Heart left ventricle (tissue), 16 donors: ENCODE data around the gene OSBPL10. TPM values are rescaled to one million over a fixed set of nuclear protein-coding genes. Genes with fewer than 3 reads are reported as not detected.
A peak's percentile ranks its signal among the peaks of the same experiment; 100 is the strongest.

Source experiments
- ATAC-seq, 4 donors: fragments of 200-7000 bp; cut with Tn5 transposase; one replicate each; pipeline ENCODE4 v1.9.1; 2020 to 2022; ENCODE audit warnings: moderate library complexity in 4 of 4, mild to moderate bottlenecking in 3 of 4, moderate number of reproducible peaks in 1 of 4
- DNase-seq, 5 donors: peaks; one replicate each; pipeline ENCODE4 v3.0.0-alpha.2; 2020
- H3K27ac ChIP-seq, 12 donors: fragments of 200-600 bp; sonication (generic) in 4 of 12; one replicate each; pipeline versions ENCODE4 v1.5.0 to v1.8.0; 2016 to 2022; ENCODE audit warnings: mild to moderate bottlenecking in 2 of 12
- H3K27me3 ChIP-seq, 9 donors: fragments of 200-600 bp; sonication (generic) in 2 of 9; one replicate each; pipeline versions ENCODE4 v1.5.1 to v1.8.0; 2016 to 2022; ENCODE audit warnings: mild to moderate bottlenecking in 3 of 9
- H3K36me3 ChIP-seq, 9 donors: fragments of 200-600 bp; sonication (generic) in 2 of 9; one replicate each; pipeline versions ENCODE4 v1.5.0 to v1.8.0; 2018 to 2022; ENCODE audit warnings: mild to moderate bottlenecking in 2 of 9
- H3K4me1 ChIP-seq, 12 donors: fragments of 200-600 bp; sonication (generic) in 4 of 12; one replicate each; pipeline versions ENCODE4 v1.5.0 to v1.8.0; 2016 to 2022; ENCODE audit warnings: mild to moderate bottlenecking in 3 of 12
- H3K4me3 ChIP-seq, 12 donors: fragments of 200-600 bp; sonication (generic) in 4 of 12; one replicate each; pipeline versions ENCODE4 v1.5.0 to v1.8.0; 2017 to 2022; ENCODE audit warnings: mild to moderate bottlenecking in 9 of 12, moderate library complexity in 4 of 12
- H3K9me3 ChIP-seq, 12 donors: fragments of 200-600 bp; sonication (generic) in 4 of 12; one replicate each; pipeline versions ENCODE4 v1.5.0 to v1.8.0; 2016 to 2022; ENCODE audit warnings: mild to moderate bottlenecking in 1 of 12
- POLR2A ChIP-seq, 2 donors: fragments of 450-650 bp; IDR thresholded peaks; one replicate each; pipeline ENCODE4 v1.6.1; 2017; ENCODE audit warnings: antibody characterized with exemption in 2 of 2, mild to moderate bottlenecking in 2 of 2, moderate library complexity in 2 of 2
- WGBS, 4 donors: extraction: QIAGEN DNeasy Blood & Tissue Kit in 2 of 4; methylation state at CpG; one replicate each; pipeline versions ENCODE4 v1.1.5 to v1.1.7; 2013 to 2018; 5-methylcytosine and 5-hydroxymethylcytosine counted together
- intact Hi-C, 10 donors: fragments of 100-400 bp; cut with DNase I; formaldehyde crosslinking; loops; one replicate each; pipeline versions ENCODE4 v1.11.1 to v1.14.2; 2022
- polyA plus RNA-seq, 2 donors: library from polyadenylated mRNA; stranded (reverse); fragments of 200-250 nt; gene quantifications; one replicate each; pipeline ENCODE4 v1.2.3, GENCODE V29; 2013
- total RNA-seq, 9 donors: library from RNA; depleted of rRNA in 2 of 9; stranded (reverse); fragments of >200 nt in 2 of 9; fragmentation: NEBNext Ultra II Directional in 3 of 9; extraction: Animal tissue kit (Norgen Biotek cat#: 25700) in 3 of 9; gene quantifications; one replicate each; pipeline versions ENCODE4 v1.1.0 to v1.2.4, GENCODE V29; 2016 to 2023
- TF ChIP-seq, protein P1 (sequence below), 12 donors: fragments of 200-600 bp; sonication (generic) in 4 of 12; IDR thresholded peaks; one replicate each; pipeline versions ENCODE4 v1.5.0 to v1.8.0; 2018 to 2022; ENCODE audit warnings: antibody characterized with exemption in 12 of 12, mild to moderate bottlenecking in 5 of 12
- donor health status: ischemic (EF 13 %, LVEDD 7.1; RV severe dilation, severe dysfunction).
- donor health status: healthy with polysubstance abuse.
- donor health status: DM: no; HTN: yes; CAD: no.
- donor health status: DM: no; HTN: no; CAD: no.
- donor health status: ischemic (EF 25% LVEDD 6.9; RV normal size, moderate dysfunction).
- donor health status: ischemic (EF 25% LVEDD 5.7; RV mildly dilated, moderate dysfunction).
- donor health status: healthy.
- donor health status: DM: yes; HTN: yes; CAD: no.
- donor health status: ischemic (EF 35%, LVEDD 5.7; RV mildly dilated, moderate dysfunction).
- donor health status: nonischemic (EF 11% LVEDD 7.7; RV severe dilation, severe dysfunction).
- donor health status: DM: yes; HTN: yes; CAD: no.
- donor health status: PGD.
- donor health status: ischemic (EF 29% LVEDD 5.4; RV normal size, mild dysfunction).
- donor health status: nonischemic (EF 23%, LVEDD 6.1; RV moderate dilation, normal function).

The OSBPL10 gene
- total and polyA plus RNA-seq, 11 donors = 1.3 to 12.7 (median 3.9) TPM

DNA sequence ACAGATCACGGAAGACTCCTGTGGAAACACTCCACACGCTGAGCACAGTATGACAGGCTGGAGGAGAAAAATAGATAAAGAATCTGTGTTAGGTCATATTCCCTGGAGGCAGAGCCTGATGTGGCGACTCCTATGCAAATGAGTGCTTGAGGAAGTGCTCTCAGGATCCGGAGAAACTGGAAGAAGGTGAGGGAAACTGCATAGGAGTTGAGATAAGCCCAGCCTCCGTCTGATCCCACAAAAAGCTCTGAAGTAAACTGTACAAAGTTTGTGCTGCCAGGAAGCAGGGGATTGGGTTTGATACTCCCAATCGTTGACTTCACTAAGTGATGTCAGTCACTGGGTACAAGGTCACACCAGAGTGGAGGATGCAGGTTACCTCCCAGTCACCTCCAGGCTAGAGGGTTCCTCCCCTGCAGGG lies 33.4 kb downstream of the OSBPL10 start:
- WGBS, 4 donors = 38 to 47% (median 40%) methylated on average over 6 of the region's 6 CpGs
- H3K9me3 ChIP-seq = peaks cover 0 to 11% (median 0%) of the 10 kb centered on the region in 12 donors
- intact Hi-C loops = no loop called here

DNA sequence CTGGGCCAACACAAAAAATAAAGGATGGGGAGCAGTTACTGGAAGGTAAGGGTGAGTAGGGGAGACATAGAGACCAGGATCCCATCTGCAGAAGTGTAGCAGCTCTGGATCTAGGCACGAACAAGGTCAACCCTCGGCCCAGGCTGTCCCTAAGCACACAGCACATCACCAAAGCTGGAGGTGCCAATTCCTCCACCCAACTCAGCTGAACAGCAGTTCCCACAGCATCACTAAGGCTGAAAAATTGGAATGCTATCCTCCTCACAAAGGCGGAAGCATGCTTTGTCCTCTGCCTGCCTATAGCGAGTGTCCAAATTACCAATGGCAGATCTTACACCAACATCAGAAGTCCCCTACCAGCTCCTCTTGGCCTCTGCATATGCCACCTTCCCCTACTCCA lies 33.9 kb downstream of the OSBPL10 start:
- no peak for TF ChIP-seq POLR2A (IDR thresholded peaks at IDR 0.05)
- TF ChIP-seq, protein P1, sequence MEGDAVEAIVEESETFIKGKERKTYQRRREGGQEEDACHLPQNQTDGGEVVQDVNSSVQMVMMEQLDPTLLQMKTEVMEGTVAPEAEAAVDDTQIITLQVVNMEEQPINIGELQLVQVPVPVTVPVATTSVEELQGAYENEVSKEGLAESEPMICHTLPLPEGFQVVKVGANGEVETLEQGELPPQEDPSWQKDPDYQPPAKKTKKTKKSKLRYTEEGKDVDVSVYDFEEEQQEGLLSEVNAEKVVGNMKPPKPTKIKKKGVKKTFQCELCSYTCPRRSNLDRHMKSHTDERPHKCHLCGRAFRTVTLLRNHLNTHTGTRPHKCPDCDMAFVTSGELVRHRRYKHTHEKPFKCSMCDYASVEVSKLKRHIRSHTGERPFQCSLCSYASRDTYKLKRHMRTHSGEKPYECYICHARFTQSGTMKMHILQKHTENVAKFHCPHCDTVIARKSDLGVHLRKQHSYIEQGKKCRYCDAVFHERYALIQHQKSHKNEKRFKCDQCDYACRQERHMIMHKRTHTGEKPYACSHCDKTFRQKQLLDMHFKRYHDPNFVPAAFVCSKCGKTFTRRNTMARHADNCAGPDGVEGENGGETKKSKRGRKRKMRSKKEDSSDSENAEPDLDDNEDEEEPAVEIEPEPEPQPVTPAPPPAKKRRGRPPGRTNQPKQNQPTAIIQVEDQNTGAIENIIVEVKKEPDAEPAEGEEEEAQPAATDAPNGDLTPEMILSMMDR (IDR thresholded peaks at IDR 0.05) = no peak
- peaks cover 0 to 11% (median 0%) of the 10 kb centered on the region in 12 donors for H3K9me3 ChIP-seq
- no peak overlapping the region for H3K4me3 ChIP-seq
- H3K27ac ChIP-seq = no peak overlapping the region
- WGBS, 4 donors = 81 to 90% (median 85%) methylated on average over 4 of the region's 4 CpGs
- intact Hi-C loops = no loop called here
- H3K27me3 ChIP-seq = no peaks in the 10 kb centered on the region
- H3K4me1 ChIP-seq = peaks cover 0 to 31% (median 13%) of the 10 kb centered on the region in 12 donors
- DNase-seq (no peak), ATAC-seq (peak in 2 of 4 donors; percentile 21 to 31)
- no peaks in the 10 kb centered on the region for H3K36me3 ChIP-seq

More for the DNA sequence above, 33.4 kb downstream of the OSBPL10 start:
- peak in 1 of 4 donors; percentile 36 for ATAC-seq
- no peak for DNase-seq
- H3K27ac ChIP-seq = no peak overlapping the region
- H3K36me3 ChIP-seq = no peaks in the 10 kb centered on the region
- H3K4me3 ChIP-seq = no peak overlapping the region
- peaks cover 0 to 31% (median 13%) of the 10 kb centered on the region in 12 donors for H3K4me1 ChIP-seq
- H3K27me3 ChIP-seq = no peaks in the 10 kb centered on the region
- TF ChIP-seq POLR2A (IDR thresholded peaks at IDR 0.05) = no peak
- TF ChIP-seq, protein P1 (IDR thresholded peaks at IDR 0.05) = no peak

DNA sequence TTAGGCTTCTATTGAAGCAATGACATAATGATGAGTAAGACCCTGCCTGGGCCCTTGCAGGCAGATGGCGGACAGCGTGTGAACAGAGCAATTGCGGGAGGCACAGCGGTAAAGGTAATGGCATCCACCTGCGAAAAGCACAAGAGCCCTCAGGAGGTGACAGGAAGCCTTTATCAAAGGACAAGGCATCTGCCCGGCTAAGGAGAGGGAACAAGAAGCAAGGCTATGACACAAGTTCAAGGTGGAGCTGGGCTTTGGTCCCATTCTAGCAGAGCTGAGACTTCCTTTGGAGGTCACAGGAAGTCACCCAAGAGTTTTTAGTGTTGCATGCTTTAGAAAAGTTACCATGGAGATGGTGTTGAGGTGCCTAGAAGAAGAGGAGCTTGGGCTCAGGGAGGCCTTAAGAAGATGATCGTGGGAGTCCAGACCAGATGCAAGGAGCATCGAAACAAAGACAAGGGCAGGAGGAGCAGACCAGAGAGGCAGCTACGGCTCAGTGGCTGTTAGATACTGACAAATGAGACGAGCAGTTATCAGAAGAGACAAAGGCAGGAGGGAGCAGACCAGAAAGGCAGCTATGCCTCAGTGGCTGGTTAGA lies 34.5 kb downstream of the OSBPL10 start:
- Histone ChIP-seq H3K4me3 (no peak overlapping the region), H3K4me1 (peaks cover 0 to 32% (median 14%) of the 10 kb centered on the region in 12 donors), H3K36me3 (no peaks in the 10 kb centered on the region), H3K27me3 (no peaks in the 10 kb centered on the region), H3K27ac (peak overlapping the region in 2 of 12 donors; percentile 35 to 47), H3K9me3 (peaks cover 0 to 11% (median 0%) of the 10 kb centered on the region in 12 donors)
- ATAC-seq (peak in 3 of 4 donors; percentile 33 to 50 (median 41)), DNase-seq (peak in 2 of 5 donors; percentile 25 to 30)
- TF ChIP-seq POLR2A (IDR thresholded peaks at IDR 0.05) = no peak
- TF ChIP-seq, protein P1 (IDR thresholded peaks at IDR 0.05) = no peak
- 66 to 78% (median 74%) methylated on average over 10 of the region's 10 CpGs for WGBS, 4 donors
- intact Hi-C loops = no loop called here

DNA sequence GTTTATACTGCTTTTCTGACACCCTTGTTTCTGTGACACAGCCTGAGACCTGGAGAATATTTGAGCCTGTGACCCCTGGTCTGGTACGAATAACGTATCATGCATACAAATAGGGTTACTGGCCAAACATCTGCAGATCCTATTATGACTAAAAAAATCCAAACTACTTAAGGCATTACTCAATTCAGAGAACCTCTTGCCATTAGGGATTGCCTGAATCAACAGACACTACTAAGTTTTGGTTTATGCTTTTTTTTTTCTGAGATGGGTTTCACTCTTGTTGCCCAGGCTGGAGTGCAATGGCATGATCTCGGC lies 35.4 kb downstream of the OSBPL10 start:
- peak; percentile 51 to 84 (median 60) for ATAC-seq
- intact Hi-C loops = no loop called here
- TF ChIP-seq, protein P1 (IDR thresholded peaks at IDR 0.05) = no peak
- no peak for TF ChIP-seq POLR2A (IDR thresholded peaks at IDR 0.05)
- 53 to 69% (median 60%) methylated on average over 3 of the region's 3 CpGs for WGBS, 4 donors
- Histone ChIP-seq H3K27me3 (no peaks in the 10 kb centered on the region), H3K36me3 (no peaks in the 10 kb centered on the region), H3K9me3 (peaks cover 0 to 11% (median 0%) of the 10 kb centered on the region in 12 donors), H3K4me1 (peaks cover 0 to 40% (median 22%) of the 10 kb centered on the region in 12 donors), H3K27ac (peak overlapping the region in 7 of 12 donors; percentile 1 to 64 (median 41)), H3K4me3 (no peak overlapping the region)
- no peak for DNase-seq
